HG02981 (cell line): ENCODE measurements around the gene FAM120B.

Experiments
- ATAC-seq: cut with Tn5 transposase; IDR thresholded peaks from one replicate; pipeline ENCODE4 v1.9.1; 2021; ENCODE audit warnings: mild to moderate bottlenecking, moderate library complexity; ENCODE audit not compliant: unreplicated experiment

Gene FAM120B

GRCh38 chr6:170453586-170454511 is 147.3 kb downstream of the FAM120B start:
- ATAC-seq: no peak

GRCh38 chr6:170454512-170455285 is 148.1 kb downstream of the FAM120B start:
- ATAC-seq: no peak

GRCh38 chr6:170455335-170455979 is 148.9 kb downstream of the FAM120B start:
- ATAC-seq: no peak

DNA sequence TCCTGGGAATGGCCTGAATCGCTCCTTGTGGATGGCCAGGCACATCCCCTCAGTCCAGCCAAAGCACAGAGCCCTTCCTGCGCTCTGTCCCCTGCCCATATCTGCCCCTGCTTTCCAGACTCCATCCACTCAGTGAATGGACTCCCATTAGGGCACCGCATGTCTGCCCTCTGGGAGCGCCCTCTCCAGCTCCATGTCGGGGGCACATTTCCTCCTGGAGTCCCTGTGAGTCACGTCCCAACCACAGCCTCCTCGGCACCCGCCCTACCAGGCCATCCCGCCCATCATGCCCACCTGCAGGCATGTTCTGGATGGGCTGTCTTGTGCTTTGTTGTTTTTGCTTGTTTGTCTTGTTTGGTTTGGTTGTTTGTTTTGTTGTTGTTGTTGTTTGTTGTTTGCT is 149.8 kb downstream of the FAM120B start:
- no peak for ATAC-seq
